CD8-positive, alpha-beta memory T cell (primary cell): ENCODE data around the gene DNAJC2. TPM values are rescaled to one million over a fixed set of nuclear protein-coding genes. Genes with fewer than 3 reads are reported as not detected.
A peak's percentile ranks its signal among the peaks of the same experiment; 100 is the strongest.

Experiments
- CTCF ChIA-PET: fragments of 350-600 bp; sonication (Branson Sonifier 250); formaldehyde crosslinking; loops from one replicate; lab custom pipeline; 2021; ENCODE audit warnings: antibody characterized with exemption; lab: Charles Lee
- POLR2A ChIA-PET: fragments of 350-600 bp; sonication (Branson Sonifier 250); formaldehyde crosslinking; loops from one replicate; lab custom pipeline; 2021; ENCODE audit warnings: antibody characterized with exemption; lab: Charles Lee
- DNase-seq, 5 donors: peaks; one replicate each; pipeline versions ENCODE4 v3.0.0 to v3.0.0-alpha.2; 2020 to 2022; ENCODE audit warnings: mixed read lengths in 1 of 5
- H3K27ac ChIP-seq: one replicate; pipeline ENCODE4 v1.7.0; 2013; ENCODE audit warnings: low read depth, mild to moderate bottlenecking, low read length, moderate library complexity
- H3K27me3 ChIP-seq: 2 replicates; pipeline ENCODE4 v1.7.0; 2013; ENCODE audit warnings: low read length, mild to moderate bottlenecking; ENCODE audit not compliant: insufficient read depth, poor library complexity, severe bottlenecking
- H3K36me3 ChIP-seq: 2 replicates; pipeline ENCODE4 v1.7.0; 2013; ENCODE audit warnings: mild to moderate bottlenecking, low read length, moderate library complexity; ENCODE audit not compliant: insufficient read depth
- H3K4me1 ChIP-seq: 2 replicates; pipeline ENCODE4 v1.7.0; 2013; ENCODE audit warnings: mild to moderate bottlenecking, low read length, moderate library complexity; ENCODE audit not compliant: insufficient read depth
- H3K4me3 ChIP-seq: 2 replicates; pipeline ENCODE4 v1.7.0; 2013; ENCODE audit warnings: mild to moderate bottlenecking, low read length
- H3K9me3 ChIP-seq: 2 replicates; pipeline ENCODE4 v1.7.0; 2013; ENCODE audit warnings: mild to moderate bottlenecking, low read length
- H3K27ac Mint-ChIP-seq, 8 donors: one replicate each; pipeline ENCODE4 v1.8.0; 2020 to 2021; ENCODE audit warnings: mixed read lengths in 8 of 8, mild to moderate bottlenecking in 6 of 8, inconsistent platforms in 3 of 8, moderate library complexity in 3 of 8
- H3K27me3 Mint-ChIP-seq, 2 donors: one replicate each; pipeline ENCODE4 v1.8.0; 2020 to 2021; ENCODE audit warnings: mixed read lengths in 2 of 2, mild to moderate bottlenecking in 1 of 2, moderate library complexity in 1 of 2
- H3K36me3 Mint-ChIP-seq, 3 donors: one replicate each; pipeline ENCODE4 v1.8.0; 2020 to 2021; ENCODE audit warnings: mixed read lengths in 3 of 3, inconsistent platforms in 1 of 3, mild to moderate bottlenecking in 1 of 3
- H3K4me1 Mint-ChIP-seq, 3 donors: one replicate each; pipeline ENCODE4 v1.8.0; 2020 to 2021; ENCODE audit warnings: mixed read lengths in 3 of 3, inconsistent platforms in 1 of 3, mild to moderate bottlenecking in 1 of 3
- H3K4me3 Mint-ChIP-seq, 7 donors: one replicate each; pipeline ENCODE4 v1.8.0; 2020 to 2021; ENCODE audit warnings: mixed read lengths in 7 of 7, mild to moderate bottlenecking in 6 of 7, moderate library complexity in 4 of 7, inconsistent platforms in 2 of 7
- H3K9me3 Mint-ChIP-seq, 5 donors: one replicate each; pipeline ENCODE4 v1.8.0; 2020 to 2022; ENCODE audit warnings: mixed read lengths in 5 of 5, mild to moderate bottlenecking in 3 of 5, moderate library complexity in 2 of 5, inconsistent platforms in 1 of 5
- polyA plus RNA-seq: library from polyadenylated mRNA; unstranded; fragments of 300-500 nt; fragmentation: Illumina TruSeq; gene quantifications from one replicate; pipeline ENCODE4 v1.2.3, GENCODE V29; 2021
- total RNA-seq, 2 experiments: library from RNA; stranded (reverse); gene quantifications; one replicate each; pipeline ENCODE4 v1.2.3, GENCODE V29; 2021

Gene DNAJC2
- total and polyA plus RNA-seq, 3 experiments from 2014 or later: 25.5 to 60.0 (median 59.6) TPM

GRCh38 chr7:103336761-103337160 lies 7.8 kb downstream of the DNAJC2 start:
- H3K27ac ChIP-seq: no peak overlapping the region
- H3K4me3 ChIP-seq: no peak overlapping the region
- peaks cover 30% of the 10 kb centered on the region for H3K36me3 ChIP-seq
- no peaks in the 10 kb centered on the region for H3K9me3 Mint-ChIP-seq
- peaks cover 6 to 76% (median 14%) of the 10 kb centered on the region in 3 donors for H3K36me3 Mint-ChIP-seq
- CTCF ChIA-PET: no interaction called here
- peaks cover 23 to 37% (median 30%) of the 10 kb centered on the region in 3 donors for H3K4me1 Mint-ChIP-seq
- no peaks in the 10 kb centered on the region for H3K9me3 ChIP-seq
- H3K27ac Mint-ChIP-seq: peak overlapping the region in 1 of 8 donors; percentile 26
- H3K27me3 Mint-ChIP-seq: no peaks in the 10 kb centered on the region
- no peak overlapping the region for H3K4me3 Mint-ChIP-seq
- POLR2A ChIA-PET: no interaction called here
- no peak for DNase-seq
- H3K4me1 ChIP-seq: peaks cover 8% of the 10 kb centered on the region
- no peaks in the 10 kb centered on the region for H3K27me3 ChIP-seq

- POLR2A ChIA-PET: no interaction called here
Measured at GRCh38 chr7:103325744-103326143, 18.8 kb downstream of the DNAJC2 start.

DNA sequence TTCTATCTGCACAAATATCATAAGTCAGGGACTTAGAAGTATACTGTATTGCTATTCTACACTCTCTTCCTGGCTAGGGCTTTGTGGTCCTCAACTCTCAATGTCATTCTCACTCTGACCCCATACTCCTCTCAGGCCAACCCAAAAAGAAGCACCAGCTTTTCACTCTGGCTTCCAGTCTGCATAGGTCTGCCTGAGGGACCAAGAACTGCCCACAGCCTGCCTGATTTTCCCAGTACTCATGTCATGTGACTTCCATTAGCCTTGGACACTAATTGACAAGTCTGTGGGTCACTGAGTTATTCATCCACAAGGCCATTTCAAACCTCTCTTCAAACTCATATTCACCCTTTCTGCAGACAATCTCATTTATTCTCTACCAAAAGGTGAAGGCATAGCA lies 27.6 kb downstream of the DNAJC2 start:
- no peak for DNase-seq
- peak overlapping the region in 5 of 8 donors; percentile 2 to 91 (median 34) for H3K27ac Mint-ChIP-seq
- H3K4me1 Mint-ChIP-seq: peaks cover 0 to 11% (median 4%) of the 10 kb centered on the region in 3 donors
- Histone ChIP-seq H3K36me3 (peaks cover 53% of the 10 kb centered on the region), H3K4me3 (no peak overlapping the region), H3K9me3 (no peaks in the 10 kb centered on the region), H3K4me1 (no peaks in the 10 kb centered on the region), H3K27ac (no peak overlapping the region), H3K27me3 (no peaks in the 10 kb centered on the region)
- ChIA-PET POLR2A (interaction anchor here (0.8 kb wide), 1 partner anchor 27 kb away, joined by 3 read pairs; the partner anchor contains the start of gene DNAJC2), CTCF (interaction anchor here (1.0 to 1.6 kb wide), 4 partner anchors 10 to 19 kb away, joined by 3 to 4 read pairs (median 3); no protein-coding TSS in a partner anchor)
- H3K9me3 Mint-ChIP-seq: no peaks in the 10 kb centered on the region
- H3K27me3 Mint-ChIP-seq: no peaks in the 10 kb centered on the region
- H3K4me3 Mint-ChIP-seq: no peak overlapping the region
- peaks cover 0 to 95% (median 20%) of the 10 kb centered on the region in 3 donors for H3K36me3 Mint-ChIP-seq

More at GRCh38 chr7:103325744-103326143, 18.8 kb downstream of the DNAJC2 start:
- H3K4me1 ChIP-seq: no peaks in the 10 kb centered on the region
- H3K36me3 Mint-ChIP-seq: peaks cover 0 to 66% (median 10%) of the 10 kb centered on the region in 3 donors
- H3K9me3 Mint-ChIP-seq: no peaks in the 10 kb centered on the region
- no peaks in the 10 kb centered on the region for H3K27me3 ChIP-seq
- no peak overlapping the region for H3K4me3 ChIP-seq
- H3K36me3 ChIP-seq: peaks cover 29% of the 10 kb centered on the region
- no peak overlapping the region for H3K27ac ChIP-seq
- no peak overlapping the region for H3K4me3 Mint-ChIP-seq
- DNase-seq: no peak
- H3K27ac Mint-ChIP-seq: no peak overlapping the region
- H3K27me3 Mint-ChIP-seq: no peaks in the 10 kb centered on the region
- CTCF ChIA-PET: no interaction called here
- H3K4me1 Mint-ChIP-seq: peaks cover 0 to 4% (median 2%) of the 10 kb centered on the region in 3 donors
- H3K9me3 ChIP-seq: no peaks in the 10 kb centered on the region

GRCh38 chr7:103316380-103316941 lies 28.1 kb downstream of the DNAJC2 start:
- H3K36me3 ChIP-seq: peaks cover 59% of the 10 kb centered on the region
- DNase-seq: no peak
- Mint-ChIP-seq H3K27me3 (no peaks in the 10 kb centered on the region), H3K27ac (peak overlapping the region in 4 of 8 donors; percentile 11 to 71 (median 28)), H3K36me3 (peaks cover 0 to 96% (median 21%) of the 10 kb centered on the region in 3 donors), H3K9me3 (no peaks in the 10 kb centered on the region), H3K4me1 (peaks cover 0 to 11% (median 4%) of the 10 kb centered on the region in 3 donors), H3K4me3 (no peak overlapping the region)
- H3K4me1 ChIP-seq: no peaks in the 10 kb centered on the region
- H3K27me3 ChIP-seq: no peaks in the 10 kb centered on the region
- CTCF ChIA-PET: interaction anchor here (0.8 to 1.6 kb wide), 5 partner anchors 10 to 19 kb away, joined by 3 to 4 read pairs (median 3); no protein-coding TSS in a partner anchor
- no peaks in the 10 kb centered on the region for H3K9me3 ChIP-seq
- no peak overlapping the region for H3K4me3 ChIP-seq
- H3K27ac ChIP-seq: no peak overlapping the region
- POLR2A ChIA-PET: interaction anchor here (0.8 kb wide), 1 partner anchor 28 kb away, joined by 3 read pairs; the partner anchor contains the start of gene DNAJC2

DNA sequence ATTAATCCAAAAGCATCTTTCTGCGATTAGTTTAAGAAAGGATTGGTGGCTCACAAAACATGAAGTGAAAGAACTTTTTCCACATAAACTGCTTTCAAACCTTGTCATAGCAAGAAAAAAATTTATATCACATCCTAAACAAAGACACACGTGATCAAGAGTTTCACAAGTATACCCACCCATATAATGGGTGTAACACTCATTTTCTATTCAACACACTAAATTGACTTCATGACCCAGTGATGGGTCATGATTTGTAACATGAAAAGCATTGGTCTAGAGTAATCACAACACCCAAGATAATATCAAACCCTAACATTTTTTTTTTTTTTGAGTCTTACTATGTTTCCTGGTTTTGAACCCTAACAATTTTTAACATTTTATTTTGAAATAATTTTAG lies 29.7 kb downstream of the DNAJC2 start:
- Histone ChIP-seq H3K4me3 (no peak overlapping the region), H3K27me3 (no peaks in the 10 kb centered on the region), H3K9me3 (no peaks in the 10 kb centered on the region), H3K4me1 (no peaks in the 10 kb centered on the region), H3K27ac (no peak overlapping the region), H3K36me3 (peaks cover 67% of the 10 kb centered on the region)
- H3K36me3 Mint-ChIP-seq: peaks cover 0 to 97% (median 23%) of the 10 kb centered on the region in 3 donors
- H3K4me3 Mint-ChIP-seq: no peak overlapping the region
- H3K4me1 Mint-ChIP-seq: peaks cover 0 to 11% (median 4%) of the 10 kb centered on the region in 3 donors
- H3K27me3 Mint-ChIP-seq: no peaks in the 10 kb centered on the region
- no peaks in the 10 kb centered on the region for H3K9me3 Mint-ChIP-seq
- POLR2A ChIA-PET: no interaction called here
- CTCF ChIA-PET: no interaction called here
- H3K27ac Mint-ChIP-seq: peak overlapping the region in 5 of 8 donors; percentile 1 to 49 (median 36)
- DNase-seq: no peak

- no peaks in the 10 kb centered on the region for H3K9me3 Mint-ChIP-seq
- H3K4me3 ChIP-seq: no peak overlapping the region
- H3K27me3 Mint-ChIP-seq: no peaks in the 10 kb centered on the region
- no peaks in the 10 kb centered on the region for H3K27me3 ChIP-seq
- H3K36me3 Mint-ChIP-seq: peaks cover 4 to 87% (median 28%) of the 10 kb centered on the region in 3 donors
- H3K4me1 Mint-ChIP-seq: peaks cover 11 to 23% (median 20%) of the 10 kb centered on the region in 3 donors
- no peak for DNase-seq
- POLR2A ChIA-PET: no interaction called here
- peaks cover 63% of the 10 kb centered on the region for H3K36me3 ChIP-seq
- CTCF ChIA-PET: interaction anchor here (1.4 kb wide), 1 partner anchor 9 kb away, joined by 3 read pairs; no protein-coding TSS in a partner anchor
- H3K27ac Mint-ChIP-seq: peak overlapping the region in 2 of 8 donors; percentile 35 to 66
- H3K9me3 ChIP-seq: no peaks in the 10 kb centered on the region
- no peak overlapping the region for H3K4me3 Mint-ChIP-seq
- no peaks in the 10 kb centered on the region for H3K4me1 ChIP-seq
- no peak overlapping the region for H3K27ac ChIP-seq
Measured at GRCh38 chr7:103307503-103308231, 36.9 kb downstream of the DNAJC2 start.

- H3K4me1 Mint-ChIP-seq: peaks cover 43 to 66% (median 52%) of the 10 kb centered on the region in 3 donors
- peaks cover 50% of the 10 kb centered on the region for H3K36me3 ChIP-seq
- peaks cover 24% of the 10 kb centered on the region for H3K4me1 ChIP-seq
- no peaks in the 10 kb centered on the region for H3K9me3 ChIP-seq
- H3K4me3 ChIP-seq: no peak overlapping the region
- H3K4me3 Mint-ChIP-seq: no peak overlapping the region
- H3K36me3 Mint-ChIP-seq: peaks cover 4 to 69% (median 23%) of the 10 kb centered on the region in 3 donors
- ChIA-PET CTCF (no interaction called here), POLR2A (no interaction called here)
- DNase-seq: no peak
- H3K27me3 ChIP-seq: no peaks in the 10 kb centered on the region
- no peaks in the 10 kb centered on the region for H3K9me3 Mint-ChIP-seq
- H3K27ac Mint-ChIP-seq: no peak overlapping the region
- no peaks in the 10 kb centered on the region for H3K27me3 Mint-ChIP-seq
- H3K27ac ChIP-seq: no peak overlapping the region
Measured at GRCh38 chr7:103301441-103301840, 43.1 kb downstream of the DNAJC2 start.

DNA sequence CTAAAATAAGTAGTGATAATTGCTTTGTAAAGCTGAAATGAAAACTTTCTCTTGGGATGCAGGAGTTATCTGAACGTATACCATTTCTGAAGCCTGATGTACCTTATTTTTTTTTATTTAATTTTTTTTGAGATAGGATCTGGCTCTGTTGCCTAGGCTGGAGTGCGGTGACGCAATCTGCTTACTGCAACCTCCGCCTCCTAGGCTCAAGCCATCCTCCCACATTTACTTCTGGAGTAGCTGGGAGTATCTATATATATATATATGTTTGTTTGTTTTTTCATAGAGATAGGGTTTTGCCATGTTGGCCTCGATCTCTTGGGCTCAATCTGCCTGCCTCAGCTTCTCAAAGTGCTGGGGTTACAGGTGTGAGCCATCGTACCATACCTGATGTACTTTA lies 44.9 kb downstream of the DNAJC2 start:
- H3K9me3 Mint-ChIP-seq: no peaks in the 10 kb centered on the region
- H3K27me3 Mint-ChIP-seq: no peaks in the 10 kb centered on the region
- peaks cover 43 to 68% (median 49%) of the 10 kb centered on the region in 3 donors for H3K4me1 Mint-ChIP-seq
- H3K4me3 Mint-ChIP-seq: no peak overlapping the region
- Histone ChIP-seq H3K4me3 (no peak overlapping the region), H3K9me3 (no peaks in the 10 kb centered on the region), H3K27ac (no peak overlapping the region), H3K36me3 (peaks cover 41% of the 10 kb centered on the region), H3K27me3 (no peaks in the 10 kb centered on the region), H3K4me1 (peaks cover 24% of the 10 kb centered on the region)
- POLR2A ChIA-PET: no interaction called here
- H3K36me3 Mint-ChIP-seq: peaks cover 4 to 57% (median 18%) of the 10 kb centered on the region in 3 donors
- CTCF ChIA-PET: no interaction called here
- no peak overlapping the region for H3K27ac Mint-ChIP-seq
- no peak for DNase-seq
